Stimulated activated CD8-positive, alpha-beta memory T cell treated with anti-CD3 and anti-CD28 coated beads, Interleukin-7, amount 100 ng/mL, for 1 hour (primary cell): ENCODE measurements around the gene COL27A1.

Experiments
- DNase-seq, 2 donors: peaks; one replicate each; pipeline ENCODE4 v3.0.0-alpha.2; 2020; ENCODE audit warnings: low read depth in 2 of 2

COL27A1 gene

GRCh38 chr9:114206221-114206789, 51.0 kb downstream of the COL27A1 start:
- DNase-seq = no peak

GRCh38 chr9:114207034-114207810, 51.9 kb downstream of the COL27A1 start:
- no peak for DNase-seq

- no peak for DNase-seq
These were observed 52.5 kb downstream of the COL27A1 start for GRCh38 chr9:114207845-114208244.

- DNase-seq = no peak
These were observed 53.8 kb downstream of the COL27A1 start for GRCh38 chr9:114209151-114209550.

- no peak for DNase-seq
These were observed 54.8 kb downstream of the COL27A1 start for GRCh38 chr9:114210136-114210535.

- DNase-seq = no peak
These were observed 55.4 kb downstream of the COL27A1 start for GRCh38 chr9:114210691-114211276.

- DNase-seq = no peak
These were observed 57.5 kb downstream of the COL27A1 start for GRCh38 chr9:114212826-114213225.

- no peak for DNase-seq
These were observed 58.2 kb downstream of the COL27A1 start for GRCh38 chr9:114213566-114213965.

- no peak for DNase-seq
These were observed 58.8 kb downstream of the COL27A1 start for GRCh38 chr9:114214181-114214580.

- DNase-seq = no peak
These were observed 59.5 kb downstream of the COL27A1 start for GRCh38 chr9:114214686-114215414.

GRCh38 chr9:114216081-114216480, 60.7 kb downstream of the COL27A1 start:
- DNase-seq = no peak

- DNase-seq = no peak
These were observed 61.6 kb downstream of the COL27A1 start for GRCh38 chr9:114216976-114217375.

- DNase-seq = no peak
These were observed 63.2 kb downstream of the COL27A1 start for GRCh38 chr9:114218264-114219120.

GRCh38 chr9:114220061-114220541, 64.8 kb downstream of the COL27A1 start:
- no peak for DNase-seq

GRCh38 chr9:114221706-114222465, 66.5 kb downstream of the COL27A1 start:
- DNase-seq = no peak

GRCh38 chr9:114223564-114224246, 68.4 kb downstream of the COL27A1 start:
- DNase-seq = no peak

GRCh38 chr9:114224247-114224610, 68.9 kb downstream of the COL27A1 start:
- no peak for DNase-seq

- DNase-seq = no peak
These were observed 70.3 kb downstream of the COL27A1 start for GRCh38 chr9:114225561-114226212.

- no peak for DNase-seq
These were observed 71.1 kb downstream of the COL27A1 start for GRCh38 chr9:114226246-114227055.
